Stimulated activated CD8-positive, alpha-beta memory T cell treated with anti-CD3 and anti-CD28 coated beads, Interleukin-7, amount 100 ng/mL, for 1 hour (primary cell): ENCODE measurements around the gene CTBP1.
"Not testable (repeated sequence)": the region's sequence is repeated elsewhere in the genome, so short reads cannot be mapped to it uniquely, and the experiment has no call there.

Experiments
- DNase-seq, 2 donors: peaks; one replicate each; pipeline ENCODE4 v3.0.0-alpha.2; 2020; ENCODE audit warnings: low read depth in 2 of 2

Gene CTBP1

DNA sequence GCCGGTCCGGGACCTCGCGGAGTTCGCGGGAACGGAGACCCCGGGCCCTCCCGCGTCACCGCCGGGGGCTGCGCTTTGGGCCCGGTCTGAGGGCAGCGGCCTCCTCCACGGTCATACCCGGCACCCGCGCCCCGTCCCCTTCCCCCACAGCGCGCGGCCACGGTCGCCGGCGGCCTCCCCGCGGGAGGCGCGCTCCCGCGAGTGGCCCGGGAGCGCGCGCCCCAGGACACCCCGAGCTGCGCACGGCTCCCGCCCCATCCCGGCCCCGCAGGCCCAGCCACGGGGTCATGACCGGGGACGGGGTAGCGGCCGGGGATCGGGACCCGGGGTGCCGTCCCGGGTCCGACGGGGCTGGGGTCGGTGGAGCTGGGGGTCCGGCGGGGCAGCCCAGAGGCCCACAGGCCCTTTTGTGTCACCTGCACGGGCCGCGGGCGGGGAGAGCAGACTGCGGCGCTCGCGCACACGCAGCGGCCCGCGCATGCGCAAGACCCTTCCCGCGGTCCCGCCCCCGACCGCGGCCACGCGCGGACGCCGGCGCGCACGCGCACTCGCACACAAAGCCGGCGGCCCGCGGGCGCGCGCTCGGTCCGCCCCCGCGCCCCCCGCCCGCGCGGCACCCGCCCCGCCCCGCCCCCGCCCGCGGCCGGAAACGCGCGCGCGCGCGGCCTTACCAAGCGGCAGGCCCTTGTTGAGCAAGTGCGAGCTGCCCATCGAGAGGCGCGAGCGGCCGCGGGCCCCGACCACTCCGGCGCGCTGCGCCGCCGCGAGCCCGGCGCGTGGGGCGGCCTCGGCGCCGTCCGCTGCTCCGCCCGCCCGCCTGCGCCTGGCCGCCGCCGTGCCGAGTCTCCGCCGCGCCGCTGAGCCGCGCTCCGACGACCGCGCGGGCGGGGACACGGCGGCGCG lies at the start of gene CTBP1:
TSS of gene CTBP1 (minus strand) at position 886 of the 903 bp plus-strand sequence. CDS start 7,799 bp downstream, outside the sequence.
- peak; percentile 61 to 69 for DNase-seq

DNA sequence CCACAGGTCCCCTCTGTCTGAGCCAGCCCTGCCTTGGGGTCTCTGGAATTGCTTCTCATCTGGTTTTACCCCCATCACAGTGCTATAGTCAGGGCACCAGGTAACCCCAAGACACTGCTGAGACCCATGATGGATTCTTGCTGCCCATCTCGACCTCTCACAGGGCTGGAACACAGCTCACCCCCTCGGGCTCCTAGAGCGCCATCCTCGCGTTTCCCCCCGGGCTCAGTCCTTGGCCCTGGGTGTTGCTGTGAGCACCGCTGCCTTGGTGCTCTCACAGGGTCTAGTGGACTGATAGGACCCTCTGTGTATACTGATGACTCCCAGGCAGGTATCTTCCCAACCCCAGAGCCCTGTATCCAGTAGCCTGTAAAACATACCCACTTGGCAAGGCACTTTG lies 49.5 kb upstream of the CTBP1 start:
- no peak for DNase-seq

DNA sequence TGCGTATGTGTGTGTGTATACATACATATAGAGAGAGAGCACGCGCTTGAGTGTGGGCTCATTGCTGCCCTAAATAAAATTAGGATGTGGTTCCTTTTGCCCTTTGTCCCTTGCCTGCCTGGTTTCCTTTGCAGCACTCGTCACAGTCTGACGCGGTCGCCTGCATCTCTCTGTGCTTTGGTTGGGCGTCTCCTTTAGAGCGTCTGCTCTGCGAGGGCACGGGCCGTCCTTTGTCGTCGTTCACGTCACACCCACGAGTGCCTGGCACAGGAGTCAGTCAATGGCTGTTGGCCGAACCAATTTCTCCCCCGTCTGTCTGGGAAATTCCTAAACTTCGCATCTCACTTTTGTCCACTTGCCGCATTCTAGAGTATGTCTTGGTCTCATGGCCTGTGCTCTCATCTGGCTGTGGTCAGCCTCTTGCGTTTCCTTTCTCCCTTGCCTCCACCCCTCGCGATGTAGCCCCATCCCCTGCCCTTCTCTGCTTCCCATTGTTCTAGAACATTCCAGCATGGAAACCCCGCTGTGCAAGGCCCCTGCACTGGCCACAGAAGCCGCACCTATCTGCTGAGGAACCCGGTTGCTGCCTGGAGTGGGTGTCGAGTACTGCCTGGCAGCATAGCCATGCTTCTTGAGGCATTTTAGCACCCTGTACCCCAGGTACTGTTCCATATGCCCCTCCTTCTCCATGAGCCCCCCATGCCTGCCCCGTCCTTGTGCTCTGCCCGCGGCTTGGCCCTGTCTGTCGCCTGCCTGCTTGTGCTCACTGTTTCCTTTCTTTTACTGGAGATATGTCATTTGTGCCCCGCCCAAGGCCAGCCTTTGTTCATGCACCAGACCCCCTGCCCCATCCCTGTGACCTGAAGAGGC lies 48.8 kb upstream of the CTBP1 start:
- no peak for DNase-seq

GRCh38 chr4:1297023-1297395 lies 48.1 kb upstream of the CTBP1 start:
- no peak for DNase-seq

DNA sequence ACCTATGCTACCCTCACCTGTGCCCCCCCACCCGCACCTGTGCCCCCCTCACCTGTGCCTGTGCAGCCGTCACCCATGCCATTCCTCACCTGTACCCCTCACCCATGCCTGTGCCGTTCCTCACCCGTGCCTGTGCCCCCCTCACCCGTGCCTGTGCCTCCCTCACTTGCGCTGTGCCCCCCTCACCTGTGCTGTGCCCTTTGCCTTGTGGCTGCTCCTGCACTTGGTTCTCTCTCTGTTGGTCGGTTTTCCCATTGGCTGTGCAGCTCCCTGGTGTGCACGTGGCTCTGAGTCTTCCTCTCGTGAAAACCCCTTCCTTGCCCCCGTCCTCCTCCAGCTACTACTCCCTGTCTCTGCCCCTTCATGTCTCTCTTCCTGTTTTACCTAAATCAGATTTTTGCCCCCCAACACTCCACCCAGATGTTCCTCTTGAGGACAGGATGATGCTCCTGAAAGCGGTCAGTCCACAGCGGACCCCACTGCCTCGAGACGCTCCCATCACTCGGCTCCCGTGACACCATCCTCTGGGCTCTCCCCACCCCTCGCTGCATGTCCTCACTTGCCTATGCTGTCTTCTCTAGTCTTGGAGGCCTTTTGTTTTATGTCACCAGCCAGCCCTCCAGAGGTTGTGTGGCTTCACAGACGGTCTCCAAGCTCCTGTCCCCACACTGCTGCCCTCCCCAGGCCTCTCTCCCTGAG lies 47.5 kb upstream of the CTBP1 start:
- no peak for DNase-seq

GRCh38 chr4:1295405-1296055 lies 46.6 kb upstream of the CTBP1 start:
- DNase-seq: no peak

- no peak for DNase-seq
These were observed 46.0 kb upstream of the CTBP1 start for GRCh38 chr4:1294891-1295290.

GRCh38 chr4:1294424-1294823 lies 45.5 kb upstream of the CTBP1 start:
- DNase-seq: no peak

DNA sequence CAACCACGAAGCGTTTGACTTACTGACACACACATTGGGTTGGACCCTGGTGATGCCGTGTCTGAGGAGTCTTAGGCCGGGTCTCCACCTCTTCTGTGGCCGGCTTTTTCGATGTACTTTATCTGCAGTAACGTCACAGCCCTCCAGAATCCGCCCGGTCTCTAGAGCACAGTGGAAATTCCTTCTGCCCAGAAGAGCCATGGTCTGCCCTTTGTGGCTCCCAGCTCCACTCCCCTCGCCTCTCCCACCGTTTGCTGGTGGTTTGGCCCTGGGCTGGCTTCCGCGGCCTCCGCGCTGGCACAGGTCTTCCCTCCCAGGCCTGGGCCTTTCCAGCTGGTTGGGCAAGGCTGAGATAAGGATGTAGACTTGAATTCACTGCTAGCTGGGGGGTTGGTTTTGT lies 45.1 kb upstream of the CTBP1 start:
- DNase-seq: no peak

DNA sequence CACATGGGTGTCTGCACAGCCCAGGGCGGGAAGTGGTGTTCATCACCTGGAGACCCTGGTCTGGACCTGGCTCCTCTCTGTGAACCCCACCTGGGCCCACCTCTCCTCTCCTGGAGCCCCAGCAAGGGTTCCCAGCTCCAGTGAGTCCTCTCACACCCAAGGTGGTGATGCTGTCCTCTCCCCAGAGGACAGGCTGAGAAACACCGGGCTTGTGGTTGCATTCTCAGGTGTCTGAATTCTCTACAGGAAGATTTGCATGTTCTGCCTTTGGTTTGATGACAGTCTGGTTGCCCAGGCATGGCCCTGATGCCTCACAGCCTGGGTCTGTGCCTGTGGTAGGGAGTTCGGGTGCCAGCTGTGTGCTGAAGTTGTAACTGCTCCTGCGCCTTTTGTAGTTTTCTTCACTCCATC lies 44.6 kb upstream of the CTBP1 start:
- no peak for DNase-seq

GRCh38 chr4:1292703-1293011 lies 43.7 kb upstream of the CTBP1 start:
- not testable (repeated sequence) for DNase-seq

DNA sequence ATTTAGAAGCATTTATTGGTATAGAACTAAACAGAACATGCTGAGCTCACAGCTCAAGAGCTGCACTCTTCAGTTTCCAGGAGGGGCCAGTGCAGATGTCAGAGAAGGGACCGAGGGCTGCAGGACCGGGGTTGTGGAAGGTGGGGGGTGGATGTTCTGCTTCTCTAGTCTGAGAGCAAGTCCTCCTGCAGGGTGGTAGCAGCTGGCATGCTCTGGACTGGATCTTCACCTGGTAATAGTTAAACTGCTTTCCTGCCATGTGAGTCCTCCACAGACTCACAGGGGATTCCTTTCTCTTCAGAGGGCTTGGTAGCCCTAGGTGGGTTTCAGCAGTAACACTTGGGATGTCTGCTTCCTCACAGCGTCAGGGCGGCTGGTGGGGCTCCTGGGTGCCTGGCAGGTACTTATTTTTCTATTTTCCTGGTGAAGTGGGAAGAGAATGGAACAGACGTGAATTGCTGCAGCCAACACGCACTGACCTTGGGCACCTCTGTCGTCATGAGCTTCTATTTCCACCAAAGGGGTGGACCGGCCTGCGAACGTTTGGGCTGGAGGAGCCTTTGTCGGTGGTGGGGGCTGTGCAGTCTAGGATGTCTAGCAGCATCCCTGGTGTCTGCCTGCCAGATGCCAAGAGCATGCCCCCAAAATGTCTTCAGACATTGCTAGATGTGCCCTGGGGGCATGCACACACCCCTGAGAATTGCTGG lies 43.2 kb upstream of the CTBP1 start:
- no peak for DNase-seq

DNA sequence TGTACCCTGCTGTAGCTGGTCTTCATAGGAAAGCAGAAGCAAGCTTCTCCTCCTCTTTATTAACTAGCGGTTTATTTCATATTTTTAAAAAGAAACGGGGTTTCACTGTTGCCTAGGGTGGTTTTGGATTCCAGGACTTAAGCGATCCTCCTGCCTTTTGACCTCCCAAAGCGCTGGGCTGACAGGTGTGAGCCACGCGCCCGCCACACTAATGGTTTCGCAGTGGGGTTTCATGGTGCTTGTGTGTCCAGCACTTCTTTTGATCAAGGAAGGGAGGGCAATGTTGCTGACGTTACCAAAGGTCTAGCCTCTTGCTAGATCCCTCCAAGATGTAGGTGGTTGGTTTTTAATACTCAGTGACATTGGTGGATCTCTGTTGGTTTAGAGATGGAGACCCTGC lies 42.2 kb upstream of the CTBP1 start:
- no peak for DNase-seq

DNA sequence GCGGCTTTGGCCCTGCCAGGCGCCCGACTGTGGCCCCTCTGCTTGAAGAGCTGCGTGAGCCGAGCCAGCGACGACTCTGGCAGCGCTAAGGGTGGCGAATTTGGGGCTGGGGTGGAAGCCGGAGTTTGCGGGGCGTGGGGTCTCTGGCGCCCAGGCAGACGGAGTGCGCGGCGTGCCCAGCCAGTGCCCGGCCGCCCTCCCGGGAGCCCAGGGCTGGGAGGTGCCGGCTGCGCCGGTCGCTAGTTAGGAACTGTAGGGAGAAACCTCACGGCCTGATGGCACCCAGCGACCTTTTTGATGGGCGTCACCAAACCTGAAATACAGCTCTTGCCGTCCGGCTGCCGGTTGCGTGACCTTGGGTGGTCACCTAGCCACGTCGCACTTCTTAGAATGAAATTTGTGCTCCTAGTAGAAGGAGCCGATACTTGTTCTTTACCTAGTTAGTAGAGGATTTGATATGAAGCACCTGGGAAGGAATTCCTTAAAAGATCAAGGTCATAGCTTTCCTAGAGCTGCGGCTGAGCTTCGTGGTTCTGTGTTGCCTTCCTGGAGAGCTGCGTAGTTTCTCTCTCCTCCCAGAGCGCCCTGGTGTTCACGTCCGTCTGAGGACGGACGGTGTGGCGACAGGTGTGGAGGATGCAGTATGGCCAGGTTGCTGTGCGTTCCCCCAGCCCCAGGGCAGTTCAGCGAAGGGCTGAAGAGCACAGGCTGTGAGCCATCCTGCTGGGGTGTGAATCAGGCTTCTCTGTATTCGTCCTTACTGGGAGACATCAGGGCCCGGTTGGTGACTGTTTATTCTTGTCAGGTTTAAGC lies 41.4 kb upstream of the CTBP1 start:
- DNase-seq: no peak

- DNase-seq: peak; percentile 92 to 97
These were observed 40.6 kb upstream of the CTBP1 start, which contains the start of gene MAEA for GRCh38 chr4:1289207-1290164. TSS of gene MAEA (plus strand) at chr4:1289891. CDS start at chr4:1289914, 23 bp downstream.

DNA sequence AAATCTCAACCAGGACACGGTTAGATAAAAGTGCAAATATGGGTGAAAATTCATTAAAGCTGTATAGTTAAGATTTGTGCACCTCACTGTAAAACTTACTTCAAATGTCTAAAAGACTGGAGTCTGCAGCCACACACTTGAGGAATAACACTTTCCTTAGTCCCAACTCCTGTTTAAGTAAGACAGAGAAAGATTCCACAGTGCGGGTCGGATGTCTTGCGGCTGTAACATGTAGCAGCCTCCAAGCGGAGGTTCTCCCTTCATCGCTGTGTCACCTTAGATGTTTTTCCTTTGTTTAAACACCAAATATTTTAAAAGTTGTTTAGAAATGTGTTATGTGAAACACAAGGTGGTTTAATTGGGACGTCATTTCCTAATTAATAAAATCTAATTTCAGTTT lies 39.9 kb upstream of the CTBP1 start:
- no peak for DNase-seq

- no peak for DNase-seq
These were observed 37.0 kb upstream of the CTBP1 start for GRCh38 chr4:1285790-1286553.

- DNase-seq: no peak
These were observed 36.3 kb upstream of the CTBP1 start for GRCh38 chr4:1285151-1285789.
